ENCODE results near the gene SLC5A3.

The SLC5A3 gene

DNA sequence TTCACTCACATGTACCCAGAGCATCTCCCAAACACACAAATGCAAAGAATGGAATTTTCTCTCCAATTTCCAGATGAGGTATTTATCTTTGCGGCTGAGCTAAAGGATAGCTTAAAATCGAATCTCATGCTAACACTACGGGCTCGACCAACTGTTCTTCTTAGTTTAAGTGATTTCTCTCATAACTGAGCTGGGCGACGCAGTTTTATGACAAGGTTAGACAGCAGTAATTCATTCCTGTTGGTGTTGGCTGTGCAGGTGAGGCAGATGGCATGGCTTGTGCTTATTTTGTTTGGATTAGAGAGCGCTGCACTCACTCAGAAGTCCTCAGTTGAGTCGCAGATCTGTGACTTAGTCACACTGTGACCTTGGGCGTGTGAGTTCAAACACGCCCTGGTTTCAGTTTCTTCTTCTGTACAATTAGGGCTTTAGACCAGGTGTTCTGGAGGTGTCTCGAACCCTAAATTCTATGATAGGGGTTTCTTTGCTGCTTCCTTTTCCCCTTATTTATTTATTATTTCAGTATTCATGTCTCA lies 41.5 kb upstream of the SLC5A3 start:
- no peaks in the 10 kb centered on the region for H3K36me3 ChIP-seq (ENCODE audit: control insufficient read depth, insufficient read depth, low read length)
- no peaks in the 10 kb centered on the region for H3K79me1 ChIP-seq (ENCODE audit: low read length)
- no peaks in the 10 kb centered on the region for H3K79me2 ChIP-seq (ENCODE audit: control insufficient read depth, insufficient read depth, low read length)
- no peak overlapping the region for H3K18ac ChIP-seq (ENCODE audit: low read length)
- WGBS (ENCODE audit: extremely low coverage, insufficient coverage, low lambda C conversion rate), result no CpG with 5 or more reads among the region's 11 CpGs
- no peak overlapping the region for H4K8ac ChIP-seq (ENCODE audit: low read depth, low read length)
- H3K27me3 ChIP-seq (ENCODE audit: insufficient read depth, low read length, poor library complexity), result no peaks in the 10 kb centered on the region
- no peak for DNase-seq
- no peak overlapping the region for H2BK5ac ChIP-seq (ENCODE audit: low read length)
- no peak overlapping the region for H2BK120ac ChIP-seq (ENCODE audit: low read depth, low read length)
- no peak overlapping the region for H3K56ac ChIP-seq (ENCODE audit: low read length)
- H3K9ac ChIP-seq (ENCODE audit: low read length), result no peak overlapping the region
- H3K27ac ChIP-seq (ENCODE audit: low read depth, low read length), result no peak overlapping the region
- H3K23ac ChIP-seq (ENCODE audit: low read length), result no peak overlapping the region
- no peak overlapping the region for H2BK15ac ChIP-seq (replicated peaks; ENCODE audit: low read depth)
- no peak overlapping the region for H2AK5ac ChIP-seq (ENCODE audit: low read length)
- H3K4me2 ChIP-seq (ENCODE audit: low read length), result no peak overlapping the region
- H3K4me3 ChIP-seq (ENCODE audit: low read length), result no peak overlapping the region
- no peaks in the 10 kb centered on the region for H3K4me1 ChIP-seq (ENCODE audit: control insufficient read depth, low read depth, low read length)
- H3K4ac ChIP-seq (ENCODE audit: low read depth, low read length), result no peak overlapping the region
- H4K5ac ChIP-seq (ENCODE audit: low read length), result no peak overlapping the region

DNA sequence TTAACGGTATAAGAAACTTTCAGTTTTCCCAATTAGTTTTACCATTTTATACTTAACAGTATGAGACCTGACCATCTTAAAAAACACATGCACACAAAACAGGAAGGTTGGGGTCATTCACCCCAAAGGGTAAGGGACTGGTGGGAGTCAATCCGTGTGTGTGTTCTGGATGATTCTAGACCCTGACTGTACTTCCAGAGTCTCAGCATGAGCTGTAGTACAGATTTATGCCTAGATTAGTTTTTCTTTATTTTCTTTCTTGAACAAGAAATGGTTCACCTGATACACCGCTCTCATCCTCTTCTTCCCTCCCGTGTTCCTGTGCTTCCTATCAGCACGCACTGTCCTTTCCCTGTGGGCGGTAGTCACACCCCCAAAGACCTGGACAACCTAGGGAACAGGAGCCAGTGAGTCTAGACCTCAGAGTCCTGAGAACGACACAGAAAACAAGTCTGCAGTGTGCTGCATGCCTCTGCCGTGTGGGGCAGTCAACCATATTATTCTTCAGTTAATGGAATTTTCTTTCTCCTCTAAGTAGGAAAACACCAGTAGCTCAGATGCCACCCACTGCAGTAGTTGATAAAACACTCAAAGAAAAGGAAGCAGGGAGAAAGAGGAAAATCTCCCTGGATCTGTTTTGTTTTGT lies 38.9 kb upstream of the SLC5A3 start:
- Histone ChIP-seq H3K36me3 (ENCODE audit: control insufficient read depth, insufficient read depth, low read length) (no peaks in the 10 kb centered on the region), H3K79me2 (ENCODE audit: control insufficient read depth, insufficient read depth, low read length) (no peaks in the 10 kb centered on the region), H2AK5ac (ENCODE audit: low read length) (no peak overlapping the region), H3K9ac (ENCODE audit: low read length) (no peak overlapping the region), H4K8ac (ENCODE audit: low read depth, low read length) (no peak overlapping the region), H2BK5ac (ENCODE audit: low read length) (no peak overlapping the region), H3K4ac (ENCODE audit: low read depth, low read length) (no peak overlapping the region), H3K18ac (ENCODE audit: low read length) (no peak overlapping the region), H3K27ac (ENCODE audit: low read depth, low read length) (no peak overlapping the region), H3K4me2 (ENCODE audit: low read length) (no peak overlapping the region), H3K23ac (ENCODE audit: low read length) (no peak overlapping the region), H3K27me3 (ENCODE audit: insufficient read depth, low read length, poor library complexity) (no peaks in the 10 kb centered on the region), H2BK15ac (replicated peaks; ENCODE audit: low read depth) (no peak overlapping the region), H3K4me1 (ENCODE audit: control insufficient read depth, low read depth, low read length) (no peaks in the 10 kb centered on the region), H2BK120ac (ENCODE audit: low read depth, low read length) (no peak overlapping the region), H3K79me1 (ENCODE audit: low read length) (no peaks in the 10 kb centered on the region), H3K4me3 (ENCODE audit: low read length) (no peak overlapping the region), H3K56ac (ENCODE audit: low read length) (no peak overlapping the region), H4K5ac (ENCODE audit: low read length) (no peak overlapping the region)
- WGBS (ENCODE audit: extremely low coverage, insufficient coverage, low lambda C conversion rate), result no CpG with 5 or more reads among the region's 8 CpGs
- peak; percentile 15 for DNase-seq

DNA sequence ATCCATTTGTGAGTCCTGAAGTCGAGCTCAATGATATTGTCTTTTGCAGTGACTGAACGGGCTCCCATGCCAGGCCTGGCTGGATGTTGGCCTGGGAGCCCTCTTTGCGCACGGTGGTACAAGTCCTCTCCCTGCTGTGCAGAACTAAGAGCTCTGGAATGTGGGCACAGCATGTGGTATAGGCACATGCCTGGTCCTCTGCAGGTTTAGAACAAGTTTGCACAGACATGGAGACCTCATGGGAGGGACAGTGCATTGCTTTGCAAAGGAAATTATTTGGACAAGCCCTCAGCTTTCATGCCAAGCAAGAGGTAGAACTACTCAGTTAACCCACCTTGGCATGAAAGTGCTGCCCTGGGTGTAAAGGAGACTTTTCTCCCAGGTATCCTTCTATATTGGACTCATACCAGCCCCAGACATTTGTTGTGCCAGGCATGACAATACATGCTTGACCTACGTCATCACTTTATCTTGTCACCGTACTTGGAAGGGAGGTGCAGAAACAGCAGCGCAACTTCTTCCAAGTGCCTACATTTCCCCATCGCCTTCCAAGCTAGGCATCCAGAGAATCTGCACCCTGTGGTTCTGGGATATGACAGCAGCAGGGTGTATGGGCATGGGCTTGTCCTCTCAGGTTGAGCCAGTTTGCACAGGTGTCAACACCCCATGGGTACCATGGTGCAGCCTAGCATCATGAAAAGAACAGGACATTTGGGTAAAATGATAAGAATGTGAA lies 37.6 kb upstream of the SLC5A3 start:
- Histone ChIP-seq H2BK15ac (replicated peaks; ENCODE audit: low read depth) (no peak overlapping the region), H3K4me2 (ENCODE audit: low read length) (no peak overlapping the region), H3K23ac (ENCODE audit: low read length) (no peak overlapping the region), H3K9ac (ENCODE audit: low read length) (no peak overlapping the region), H3K4ac (ENCODE audit: low read depth, low read length) (no peak overlapping the region), H4K5ac (ENCODE audit: low read length) (no peak overlapping the region), H3K36me3 (ENCODE audit: control insufficient read depth, insufficient read depth, low read length) (no peaks in the 10 kb centered on the region), H2AK5ac (ENCODE audit: low read length) (no peak overlapping the region), H3K4me3 (ENCODE audit: low read length) (no peak overlapping the region), H3K79me1 (ENCODE audit: low read length) (no peaks in the 10 kb centered on the region), H2BK120ac (ENCODE audit: low read depth, low read length) (no peak overlapping the region), H2BK5ac (ENCODE audit: low read length) (no peak overlapping the region), H4K8ac (ENCODE audit: low read depth, low read length) (no peak overlapping the region), H3K79me2 (ENCODE audit: control insufficient read depth, insufficient read depth, low read length) (no peaks in the 10 kb centered on the region), H3K4me1 (ENCODE audit: control insufficient read depth, low read depth, low read length) (no peaks in the 10 kb centered on the region), H3K18ac (ENCODE audit: low read length) (no peak overlapping the region), H3K56ac (ENCODE audit: low read length) (no peak overlapping the region), H3K27ac (ENCODE audit: low read depth, low read length) (no peak overlapping the region), H3K27me3 (ENCODE audit: insufficient read depth, low read length, poor library complexity) (no peaks in the 10 kb centered on the region)
- no peak for DNase-seq
- WGBS (ENCODE audit: extremely low coverage, insufficient coverage, low lambda C conversion rate), result no CpG with 5 or more reads among the region's 8 CpGs

DNA sequence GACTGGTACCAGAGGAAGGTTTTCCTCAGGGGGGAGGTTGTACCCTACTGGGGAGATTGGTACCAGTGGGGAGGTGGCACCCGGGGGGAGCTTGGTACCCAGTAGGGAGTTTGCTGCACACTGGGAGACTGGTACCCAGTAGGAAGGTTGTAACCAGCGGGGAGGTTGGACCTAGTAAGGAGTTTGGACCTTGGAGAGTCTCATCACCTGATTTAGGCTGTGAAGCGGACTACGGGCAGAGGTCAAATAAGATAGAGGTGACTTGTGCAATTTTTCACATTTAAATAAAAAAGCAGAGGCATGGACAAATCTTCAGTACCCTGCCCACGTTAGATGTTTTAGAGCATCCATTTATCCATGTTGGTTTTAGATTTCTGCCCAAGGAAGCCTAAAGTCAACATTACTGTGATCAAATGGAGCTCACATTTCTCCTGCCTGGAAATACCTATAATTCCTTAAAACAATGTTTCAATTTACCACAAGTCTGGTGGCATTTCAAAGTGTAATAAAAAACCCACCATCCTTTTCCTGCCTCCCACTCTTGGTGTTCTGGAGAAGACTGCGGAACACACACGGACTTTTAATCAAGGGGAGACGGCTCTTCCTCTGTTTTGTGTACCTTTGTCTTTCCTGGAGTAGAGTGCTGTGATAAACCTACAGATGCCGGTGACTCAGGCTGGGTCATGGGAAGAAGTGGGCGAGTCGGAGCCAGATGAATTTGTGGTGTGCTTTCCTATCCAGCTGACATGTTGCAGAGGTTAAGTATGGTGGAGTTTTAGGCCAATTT lies 36.2 kb upstream of the SLC5A3 start:
- WGBS (ENCODE audit: extremely low coverage, insufficient coverage, low lambda C conversion rate), result no CpG with 5 or more reads among the region's 11 CpGs
- DNase-seq, result no peak
- Histone ChIP-seq H3K27ac (ENCODE audit: low read depth, low read length) (no peak overlapping the region), H3K36me3 (ENCODE audit: control insufficient read depth, insufficient read depth, low read length) (no peaks in the 10 kb centered on the region), H3K18ac (ENCODE audit: low read length) (no peak overlapping the region), H3K4ac (ENCODE audit: low read depth, low read length) (no peak overlapping the region), H3K4me2 (ENCODE audit: low read length) (no peak overlapping the region), H3K79me1 (ENCODE audit: low read length) (no peaks in the 10 kb centered on the region), H3K79me2 (ENCODE audit: control insufficient read depth, insufficient read depth, low read length) (no peaks in the 10 kb centered on the region), H4K5ac (ENCODE audit: low read length) (no peak overlapping the region), H2BK5ac (ENCODE audit: low read length) (no peak overlapping the region), H2BK120ac (ENCODE audit: low read depth, low read length) (no peak overlapping the region), H2BK15ac (replicated peaks; ENCODE audit: low read depth) (no peak overlapping the region), H3K56ac (ENCODE audit: low read length) (no peak overlapping the region), H3K9ac (ENCODE audit: low read length) (no peak overlapping the region), H3K4me1 (ENCODE audit: control insufficient read depth, low read depth, low read length) (no peaks in the 10 kb centered on the region), H4K8ac (ENCODE audit: low read depth, low read length) (no peak overlapping the region), H2AK5ac (ENCODE audit: low read length) (no peak overlapping the region), H3K27me3 (ENCODE audit: insufficient read depth, low read length, poor library complexity) (no peaks in the 10 kb centered on the region), H3K23ac (ENCODE audit: low read length) (no peak overlapping the region), H3K4me3 (ENCODE audit: low read length) (no peak overlapping the region)

DNA sequence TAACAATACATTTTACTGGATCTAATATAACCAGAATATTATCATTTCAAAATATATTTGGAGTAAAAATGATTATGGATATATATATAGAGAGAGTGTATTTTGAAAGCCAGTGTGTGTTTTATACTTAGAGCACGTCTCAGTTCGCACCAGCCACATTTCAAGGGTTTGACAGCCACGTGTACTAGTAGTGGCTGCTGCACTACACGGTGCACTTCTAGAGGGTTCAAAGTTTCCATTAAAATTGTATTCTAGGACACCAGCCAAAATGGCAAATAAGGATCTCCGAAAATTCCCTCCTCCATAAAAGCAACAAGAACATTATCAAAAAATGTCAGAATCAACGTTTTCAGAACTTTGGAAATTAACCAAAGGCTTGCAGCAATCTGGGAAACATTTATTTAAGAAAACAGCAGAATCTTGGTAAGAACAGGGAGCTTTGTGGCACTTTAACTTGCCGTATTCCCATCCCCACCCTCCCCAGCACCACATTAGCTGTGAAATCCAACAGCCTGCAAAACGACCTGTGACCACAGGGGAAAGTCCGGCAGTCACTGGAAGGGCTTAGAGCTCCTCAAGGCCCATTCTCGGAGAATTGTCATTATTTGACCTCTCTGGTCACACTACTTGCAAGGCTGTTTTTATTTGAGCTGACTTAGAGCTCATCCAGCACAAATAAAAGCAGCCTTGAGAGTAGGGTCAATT lies 33.5 kb upstream of the SLC5A3 start:
- H3K56ac ChIP-seq (ENCODE audit: low read length), result no peak overlapping the region
- H3K4me3 ChIP-seq (ENCODE audit: low read length), result no peak overlapping the region
- no peak overlapping the region for H2BK15ac ChIP-seq (replicated peaks; ENCODE audit: low read depth)
- no peak overlapping the region for H3K27ac ChIP-seq (ENCODE audit: low read depth, low read length)
- no peaks in the 10 kb centered on the region for H3K36me3 ChIP-seq (ENCODE audit: control insufficient read depth, insufficient read depth, low read length)
- H4K8ac ChIP-seq (ENCODE audit: low read depth, low read length), result no peak overlapping the region
- H3K4me2 ChIP-seq (ENCODE audit: low read length), result no peak overlapping the region
- H3K79me1 ChIP-seq (ENCODE audit: low read length), result no peaks in the 10 kb centered on the region
- no peak overlapping the region for H3K23ac ChIP-seq (ENCODE audit: low read length)
- no peak overlapping the region for H4K5ac ChIP-seq (ENCODE audit: low read length)
- no peaks in the 10 kb centered on the region for H3K27me3 ChIP-seq (ENCODE audit: insufficient read depth, low read length, poor library complexity)
- H2BK5ac ChIP-seq (ENCODE audit: low read length), result no peak overlapping the region
- DNase-seq, result peak; percentile 26
- H3K9ac ChIP-seq (ENCODE audit: low read length), result no peak overlapping the region
- no peak overlapping the region for H2AK5ac ChIP-seq (ENCODE audit: low read length)
- H3K4me1 ChIP-seq (ENCODE audit: control insufficient read depth, low read depth, low read length), result no peaks in the 10 kb centered on the region
- no peaks in the 10 kb centered on the region for H3K79me2 ChIP-seq (ENCODE audit: control insufficient read depth, insufficient read depth, low read length)
- no peak overlapping the region for H3K18ac ChIP-seq (ENCODE audit: low read length)
- WGBS (ENCODE audit: extremely low coverage, insufficient coverage, low lambda C conversion rate), result no CpG with 5 or more reads among the region's 10 CpGs
- H2BK120ac ChIP-seq (ENCODE audit: low read depth, low read length), result no peak overlapping the region
- H3K4ac ChIP-seq (ENCODE audit: low read depth, low read length), result no peak overlapping the region
